CD14-positive monocyte (primary cell): ENCODE measurements around the gene LGALS8. TPM values are rescaled to one million over a fixed set of nuclear protein-coding genes. Genes with fewer than 3 reads are reported as not detected.
"Not testable (repeated sequence)": the region's sequence is repeated elsewhere in the genome, so short reads cannot be mapped to it uniquely, and the experiment has no call there.

Source experiments
- DNase-seq, 3 donors: peaks; one replicate each; pipeline ENCODE4 v3.0.0-alpha.2; 2011 to 2022
- H2AFZ ChIP-seq: 2 replicates; pipeline ENCODE4 v1.6.0; 2012; ENCODE audit warnings: mild to moderate bottlenecking, low read depth, low read length, inconsistent platforms; ENCODE audit not compliant: insufficient read depth, poor library complexity, severe bottlenecking
- H3K27ac ChIP-seq, 2 donors: 1 replicate in 1 of 2; 2 replicates in 1 of 2; pipeline ENCODE4 v1.5.1; 2012 to 2013; ENCODE audit warnings: low read length in 2 of 2, control low read depth in 1 of 2, inconsistent platforms in 1 of 2, low read depth in 1 of 2, mild to moderate bottlenecking in 1 of 2
- H3K27me3 ChIP-seq, 2 donors: one replicate each; pipeline versions ENCODE4 v1.6.0 to v1.6.1; 2011 to 2013; ENCODE audit warnings: low read length in 2 of 2; ENCODE audit not compliant: control insufficient read depth in 2 of 2, insufficient read depth in 2 of 2
- H3K36me3 ChIP-seq, 2 donors: replicated peaks in 1 of 2; 1 replicate in 1 of 2; 2 replicates in 1 of 2; pipeline versions ENCODE4 v1.5.1 to v1.6.1; 2012 to 2013; ENCODE audit warnings: low read length in 2 of 2, control low read depth in 1 of 2, inconsistent platforms in 1 of 2, mild to moderate bottlenecking in 1 of 2; ENCODE audit not compliant: insufficient read depth in 2 of 2, control insufficient read depth in 1 of 2
- H3K4me1 ChIP-seq, 2 donors: 1 replicate in 1 of 2; 2 replicates in 1 of 2; pipeline versions ENCODE4 v1.5.1 to v1.6.1; 2012 to 2013; ENCODE audit warnings: low read length in 2 of 2, control low read depth in 1 of 2, inconsistent platforms in 1 of 2, mild to moderate bottlenecking in 1 of 2, moderate library complexity in 1 of 2; ENCODE audit not compliant: insufficient read depth in 2 of 2, control insufficient read depth in 1 of 2
- H3K4me2 ChIP-seq: replicated peaks from 2 replicates; pipeline ENCODE3; 2012; ENCODE audit warnings: low read length, moderate library complexity, mild to moderate bottlenecking; ENCODE audit not compliant: poor library complexity, severe bottlenecking; ENCODE audit errors: extremely low read depth
- H3K4me3 ChIP-seq, 3 experiments: fragments of 200-600 bp in 1 of 3; sonication (generic) in 1 of 3; replicated peaks in 1 of 3; 1 replicate in 2 of 3; 2 replicates in 1 of 3; pipeline ENCODE4 v1.5.1; 2011 to 2013; ENCODE audit warnings: low read length in 3 of 3, mild to moderate bottlenecking in 3 of 3, control low read depth in 2 of 3, low read depth in 2 of 3, inconsistent platforms in 1 of 3, moderate library complexity in 1 of 3
- H3K79me2 ChIP-seq: 2 replicates; pipeline ENCODE4 v1.6.0; 2012; ENCODE audit warnings: mild to moderate bottlenecking, control low read depth, inconsistent platforms, low read length, moderate library complexity; ENCODE audit not compliant: insufficient read depth
- H3K9ac ChIP-seq: 2 replicates; pipeline ENCODE4 v1.6.0; 2017; ENCODE audit warnings: low read length, mild to moderate bottlenecking; ENCODE audit not compliant: insufficient read depth, poor library complexity, severe bottlenecking
- H3K9me3 ChIP-seq, 2 donors: replicated peaks in 1 of 2; 1 replicate in 1 of 2; 2 replicates in 1 of 2; pipeline versions ENCODE4 v1.5.1 to v1.6.1; 2012 to 2013; ENCODE audit warnings: low read length in 2 of 2, control low read depth in 1 of 2; ENCODE audit not compliant: control insufficient read depth in 1 of 2, insufficient read depth in 1 of 2
- H4K20me1 ChIP-seq: 2 replicates; pipeline ENCODE4 v1.6.0; 2012; ENCODE audit warnings: mild to moderate bottlenecking, low read length, control low read depth, moderate library complexity; ENCODE audit not compliant: insufficient read depth
- H3K27ac Mint-ChIP-seq, 7 donors: one replicate each; pipeline ENCODE4 v1.8.0; 2020; ENCODE audit warnings: mild to moderate bottlenecking in 7 of 7, mixed read lengths in 7 of 7, moderate library complexity in 6 of 7, inconsistent platforms in 2 of 7
- H3K27me3 Mint-ChIP-seq, 3 donors: one replicate each; pipeline ENCODE4 v1.8.0; 2021 to 2022; ENCODE audit warnings: low read depth in 3 of 3, mild to moderate bottlenecking in 3 of 3, mixed read lengths in 3 of 3, moderate library complexity in 3 of 3, inconsistent platforms in 1 of 3
- H3K36me3 Mint-ChIP-seq, 2 donors: one replicate each; pipeline ENCODE4 v1.8.0; 2020; ENCODE audit warnings: mixed read lengths in 2 of 2, inconsistent platforms in 1 of 2, mild to moderate bottlenecking in 1 of 2
- H3K4me1 Mint-ChIP-seq: one replicate; pipeline ENCODE4 v1.8.0; 2020; ENCODE audit warnings: mild to moderate bottlenecking, mixed read lengths
- H3K4me3 Mint-ChIP-seq, 2 donors: one replicate each; pipeline ENCODE4 v1.8.0; 2020; ENCODE audit warnings: mild to moderate bottlenecking in 2 of 2, mixed read lengths in 2 of 2, moderate library complexity in 1 of 2
- H3K9me3 Mint-ChIP-seq, 7 donors: one replicate each; pipeline ENCODE4 v1.8.0; 2020 to 2022; ENCODE audit warnings: mixed read lengths in 7 of 7, mild to moderate bottlenecking in 6 of 7, moderate library complexity in 6 of 7, inconsistent platforms in 2 of 7
- WGBS: methylation state at CpG from one replicate; pipeline ENCODE4 v1.1.5; 2013; ENCODE audit warnings: missing lambda C conversion rate; ENCODE audit not compliant: insufficient coverage; 5-methylcytosine and 5-hydroxymethylcytosine counted together
- intact Hi-C, 2 donors: fragments of 100-400 bp; cut with micrococcal nuclease; formaldehyde crosslinking; loops; one replicate each; pipeline versions ENCODE4 v1.15.0 to v1.15.1; 2023
- polyA plus RNA-seq, 3 donors: library from polyadenylated mRNA; depleted of rRNA in 1 of 3; unstranded in 2 of 3; stranded (reverse) in 1 of 3; fragments of 300-500 nt in 2 of 3; fragments of >200 nt in 1 of 3; fragmentation: Illumina TruSeq in 2 of 3; gene quantifications; 1 replicate in 2 of 3; 2 replicates in 1 of 3; pipeline ENCODE4 v1.2.3, GENCODE V29; 2012 to 2021
- TF ChIP-seq, protein P1 (sequence below): fragments of 200-600 bp; IDR thresholded peaks from one replicate; pipeline ENCODE4 v1.8.0; 2022; ENCODE audit warnings: antibody characterized with exemption, mild to moderate bottlenecking

The LGALS8 gene
- polyA plus RNA-seq, 3 donors: 58.9 to 84.6 (median 75.7) TPM

- Mint-ChIP-seq H3K27ac (no peak overlapping the region), H3K36me3 (peaks cover 70 to 91% of the 10 kb centered on the region in 2 donors)
Measured at GRCh38 chr1:236578661-236579060, 54.9 kb downstream of the LGALS8 start.

DNA sequence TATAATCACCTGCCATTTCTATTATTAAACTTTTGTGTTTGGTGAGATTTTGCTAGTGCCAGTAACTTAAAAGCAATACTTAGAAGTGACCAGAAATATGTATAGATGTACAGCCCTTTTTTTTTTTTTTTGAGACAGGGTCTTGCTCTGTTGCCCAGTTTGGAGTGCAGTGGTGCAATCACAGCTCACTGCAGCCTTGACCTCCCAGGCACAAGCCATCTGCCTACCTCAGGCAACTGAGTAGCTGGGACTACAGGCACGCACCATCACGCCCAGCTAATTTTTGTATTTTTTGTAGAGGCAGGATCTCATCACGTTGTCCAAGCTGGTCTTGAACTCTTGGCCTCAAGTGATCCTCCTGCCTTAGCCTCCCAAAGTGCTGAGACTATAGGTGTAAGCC is 56.6 kb downstream of the LGALS8 start:
- H3K27ac ChIP-seq, H3K4me1 Mint-ChIP-seq, H3K27me3 ChIP-seq, H3K27ac Mint-ChIP-seq, intact Hi-C loops, H3K27me3 Mint-ChIP-seq, H2AFZ ChIP-seq, H3K4me2 ChIP-seq, H3K4me1 ChIP-seq, H3K79me2 ChIP-seq, H3K4me3 Mint-ChIP-seq, H3K9me3 ChIP-seq, H4K20me1 ChIP-seq, H3K4me3 ChIP-seq, DNase-seq, H3K9ac ChIP-seq, H3K9me3 Mint-ChIP-seq: not testable (repeated sequence)
- H3K36me3 ChIP-seq: peaks cover 86 to 99% of the 10 kb centered on the region in 2 donors
- peaks cover 74 to 93% of the 10 kb centered on the region in 2 donors for H3K36me3 Mint-ChIP-seq
- WGBS: 100% methylated on average over 3 of the region's 3 CpGs

More at GRCh38 chr1:236578661-236579060, 54.9 kb downstream of the LGALS8 start:
- Histone ChIP-seq H3K79me2 (no peaks in the 10 kb centered on the region), H3K27me3 (no peaks in the 10 kb centered on the region), H2AFZ (no peak overlapping the region), H3K4me3 (no peak overlapping the region), H3K4me2 (no peak overlapping the region), H4K20me1 (no peaks in the 10 kb centered on the region), H3K9ac (no peak overlapping the region), H3K27ac (no peak overlapping the region), H3K36me3 (peaks cover 86 to 99% of the 10 kb centered on the region in 2 donors), H3K4me1 (no peaks in the 10 kb centered on the region), H3K9me3 (no peaks in the 10 kb centered on the region)
- no peak for DNase-seq
- no peak overlapping the region for H3K4me3 Mint-ChIP-seq
- no peaks in the 10 kb centered on the region for H3K9me3 Mint-ChIP-seq
- no peaks in the 10 kb centered on the region for H3K4me1 Mint-ChIP-seq
- no CpG with 5 or more reads among the region's 3 CpGs for WGBS
- H3K27me3 Mint-ChIP-seq: no peaks in the 10 kb centered on the region
- intact Hi-C loops: loop anchor here in 1 of 2 donors (10.0 kb wide), 1 partner anchor 884 kb away; no protein-coding TSS in a partner anchor
- TF ChIP-seq, protein P1, sequence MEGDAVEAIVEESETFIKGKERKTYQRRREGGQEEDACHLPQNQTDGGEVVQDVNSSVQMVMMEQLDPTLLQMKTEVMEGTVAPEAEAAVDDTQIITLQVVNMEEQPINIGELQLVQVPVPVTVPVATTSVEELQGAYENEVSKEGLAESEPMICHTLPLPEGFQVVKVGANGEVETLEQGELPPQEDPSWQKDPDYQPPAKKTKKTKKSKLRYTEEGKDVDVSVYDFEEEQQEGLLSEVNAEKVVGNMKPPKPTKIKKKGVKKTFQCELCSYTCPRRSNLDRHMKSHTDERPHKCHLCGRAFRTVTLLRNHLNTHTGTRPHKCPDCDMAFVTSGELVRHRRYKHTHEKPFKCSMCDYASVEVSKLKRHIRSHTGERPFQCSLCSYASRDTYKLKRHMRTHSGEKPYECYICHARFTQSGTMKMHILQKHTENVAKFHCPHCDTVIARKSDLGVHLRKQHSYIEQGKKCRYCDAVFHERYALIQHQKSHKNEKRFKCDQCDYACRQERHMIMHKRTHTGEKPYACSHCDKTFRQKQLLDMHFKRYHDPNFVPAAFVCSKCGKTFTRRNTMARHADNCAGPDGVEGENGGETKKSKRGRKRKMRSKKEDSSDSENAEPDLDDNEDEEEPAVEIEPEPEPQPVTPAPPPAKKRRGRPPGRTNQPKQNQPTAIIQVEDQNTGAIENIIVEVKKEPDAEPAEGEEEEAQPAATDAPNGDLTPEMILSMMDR: no peak
